Body of pancreas (tissue), 4 donors: ENCODE measurements around the gene FAM162B.

Experiments
- POLR2A ChIP-seq, 3 donors: fragments of 450-650 bp; IDR thresholded peaks; one replicate each; pipeline ENCODE4 v1.6.1; 2016; ENCODE audit warnings: antibody characterized with exemption in 3 of 3, mild to moderate bottlenecking in 2 of 3
- TF ChIP-seq, protein P1 (sequence below), 7 experiments: fragments of 450-650 bp in 4 of 7; fragments of 200-600 bp in 3 of 7; sonication (generic) in 3 of 7; IDR thresholded peaks; one replicate each; pipeline ENCODE4 v1.5.1; 2016 to 2019; ENCODE audit warnings: antibody characterized with exemption in 7 of 7

DNA sequence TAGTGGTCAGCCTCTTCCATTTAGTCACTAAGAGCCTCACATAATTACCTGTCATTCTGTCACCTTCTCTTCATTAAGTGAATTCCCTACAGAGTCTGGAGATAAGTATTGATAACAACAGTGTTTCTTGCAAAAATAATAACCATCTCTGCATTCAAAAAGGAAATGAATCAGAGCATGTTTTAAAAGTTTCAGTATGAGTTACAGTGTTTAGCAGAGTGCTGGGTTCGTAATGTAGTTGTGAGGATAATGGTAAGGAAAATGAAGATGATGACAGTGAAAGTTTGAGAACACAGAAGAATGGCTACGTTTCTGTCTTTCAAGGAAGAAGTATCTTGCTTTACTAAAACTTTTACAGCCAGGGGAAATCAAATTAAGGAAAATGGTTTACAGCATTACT lies 32.1 kb upstream of the FAM162B start:
- TF ChIP-seq, protein P1, sequence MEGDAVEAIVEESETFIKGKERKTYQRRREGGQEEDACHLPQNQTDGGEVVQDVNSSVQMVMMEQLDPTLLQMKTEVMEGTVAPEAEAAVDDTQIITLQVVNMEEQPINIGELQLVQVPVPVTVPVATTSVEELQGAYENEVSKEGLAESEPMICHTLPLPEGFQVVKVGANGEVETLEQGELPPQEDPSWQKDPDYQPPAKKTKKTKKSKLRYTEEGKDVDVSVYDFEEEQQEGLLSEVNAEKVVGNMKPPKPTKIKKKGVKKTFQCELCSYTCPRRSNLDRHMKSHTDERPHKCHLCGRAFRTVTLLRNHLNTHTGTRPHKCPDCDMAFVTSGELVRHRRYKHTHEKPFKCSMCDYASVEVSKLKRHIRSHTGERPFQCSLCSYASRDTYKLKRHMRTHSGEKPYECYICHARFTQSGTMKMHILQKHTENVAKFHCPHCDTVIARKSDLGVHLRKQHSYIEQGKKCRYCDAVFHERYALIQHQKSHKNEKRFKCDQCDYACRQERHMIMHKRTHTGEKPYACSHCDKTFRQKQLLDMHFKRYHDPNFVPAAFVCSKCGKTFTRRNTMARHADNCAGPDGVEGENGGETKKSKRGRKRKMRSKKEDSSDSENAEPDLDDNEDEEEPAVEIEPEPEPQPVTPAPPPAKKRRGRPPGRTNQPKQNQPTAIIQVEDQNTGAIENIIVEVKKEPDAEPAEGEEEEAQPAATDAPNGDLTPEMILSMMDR (IDR thresholded peaks at IDR 0.05) = no peak
- TF ChIP-seq POLR2A (IDR thresholded peaks at IDR 0.05) = no peak
